DOHH2 (cell line): Measurements from ENCODE around the gene EPM2AIP1.

Source experiments
- EZH2phosphoT487 ChIP-seq: fragments of 200-600 bp; sonication (generic); IDR thresholded peaks from 2 replicates; pipeline ENCODE4 v1.6.1; 2017; ENCODE audit warnings: borderline replicate concordance, mild to moderate bottlenecking, antibody characterized with exemption, low read length, moderate library complexity, mixed read lengths
- TF ChIP-seq, protein P1 (sequence below): fragments of 200-600 bp; sonication (generic); IDR thresholded peaks from one replicate; pipeline ENCODE4 v1.5.1; 2014; ENCODE audit warnings: antibody characterized with exemption, mild to moderate bottlenecking, low read depth, low read length; ENCODE audit not compliant: poor library complexity, severe bottlenecking

DNA sequence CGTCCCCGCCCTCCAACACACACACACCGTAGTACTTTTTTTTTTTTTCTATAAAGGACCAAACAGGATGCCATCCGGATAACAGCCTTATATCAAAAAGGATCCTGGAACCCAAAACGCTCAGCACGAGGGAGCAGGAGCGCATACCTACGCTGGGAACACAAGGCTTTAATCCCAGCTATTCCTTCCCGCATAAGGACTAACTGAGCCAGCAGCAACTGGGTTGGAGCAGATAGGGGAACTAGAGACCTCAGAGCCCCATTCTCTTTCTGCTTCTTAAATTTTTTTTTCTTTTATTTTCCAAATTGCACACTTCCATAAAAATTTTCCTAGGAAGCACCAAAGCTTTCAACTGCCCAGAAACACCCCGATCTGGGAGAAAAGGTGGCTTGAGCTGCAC, 49.3 kb downstream of the EPM2AIP1 start:
- TF ChIP-seq, protein P1, sequence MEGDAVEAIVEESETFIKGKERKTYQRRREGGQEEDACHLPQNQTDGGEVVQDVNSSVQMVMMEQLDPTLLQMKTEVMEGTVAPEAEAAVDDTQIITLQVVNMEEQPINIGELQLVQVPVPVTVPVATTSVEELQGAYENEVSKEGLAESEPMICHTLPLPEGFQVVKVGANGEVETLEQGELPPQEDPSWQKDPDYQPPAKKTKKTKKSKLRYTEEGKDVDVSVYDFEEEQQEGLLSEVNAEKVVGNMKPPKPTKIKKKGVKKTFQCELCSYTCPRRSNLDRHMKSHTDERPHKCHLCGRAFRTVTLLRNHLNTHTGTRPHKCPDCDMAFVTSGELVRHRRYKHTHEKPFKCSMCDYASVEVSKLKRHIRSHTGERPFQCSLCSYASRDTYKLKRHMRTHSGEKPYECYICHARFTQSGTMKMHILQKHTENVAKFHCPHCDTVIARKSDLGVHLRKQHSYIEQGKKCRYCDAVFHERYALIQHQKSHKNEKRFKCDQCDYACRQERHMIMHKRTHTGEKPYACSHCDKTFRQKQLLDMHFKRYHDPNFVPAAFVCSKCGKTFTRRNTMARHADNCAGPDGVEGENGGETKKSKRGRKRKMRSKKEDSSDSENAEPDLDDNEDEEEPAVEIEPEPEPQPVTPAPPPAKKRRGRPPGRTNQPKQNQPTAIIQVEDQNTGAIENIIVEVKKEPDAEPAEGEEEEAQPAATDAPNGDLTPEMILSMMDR, result no peak
- no peak for TF ChIP-seq EZH2phosphoT487
